CD4-positive, alpha-beta T cell (primary cell): ENCODE results near the gene NEK4. TPM values are rescaled to one million over a fixed set of nuclear protein-coding genes. Genes with fewer than 3 reads are reported as not detected.

Source experiments
- ATAC-seq: fragments of 200-7000 bp; cut with Tn5 transposase; one replicate; pipeline ENCODE4 v1.10.0; 2022; ENCODE audit warnings: mild to moderate bottlenecking; ENCODE audit not compliant: poor library complexity
- CTCF ChIA-PET: fragments of 350-600 bp; sonication (Branson Sonifier 250); formaldehyde crosslinking; loops from one replicate; lab custom pipeline; 2021; ENCODE audit warnings: antibody characterized with exemption, inconsistent platforms; lab: Charles Lee
- POLR2A ChIA-PET: fragments of 350-600 bp; sonication (Branson Sonifier 250); formaldehyde crosslinking; loops from one replicate; lab custom pipeline; 2021; ENCODE audit warnings: antibody characterized with exemption, inconsistent platforms; lab: Charles Lee
- DNase-seq, 14 experiments: peaks; one replicate each; pipeline ENCODE4 v3.0.0-alpha.2; 2013 to 2020; ENCODE audit warnings: mixed read lengths in 2 of 14
- H3K27ac ChIP-seq, 2 donors: one replicate each; pipeline versions ENCODE4 v1.5.1 to v1.7.0; 2013; ENCODE audit warnings: low read length in 2 of 2, low read depth in 1 of 2, mild to moderate bottlenecking in 1 of 2
- H3K27me3 ChIP-seq, 2 experiments: 1 replicate in 1 of 2; 2 replicates in 1 of 2; pipeline versions ENCODE4 v1.6.1 to v1.7.0; 2013; ENCODE audit warnings: low read length in 2 of 2, control low read depth in 1 of 2, mild to moderate bottlenecking in 1 of 2, moderate library complexity in 1 of 2; ENCODE audit not compliant: insufficient read depth in 2 of 2, control insufficient read depth in 1 of 2
- H3K36me3 ChIP-seq: one replicate; pipeline ENCODE4 v1.6.1; 2013; ENCODE audit warnings: low read length, control low read depth; ENCODE audit not compliant: insufficient read depth
- H3K4me1 ChIP-seq: one replicate; pipeline ENCODE4 v1.6.1; 2013; ENCODE audit warnings: low read length, control low read depth; ENCODE audit not compliant: insufficient read depth
- H3K4me3 ChIP-seq: one replicate; pipeline ENCODE4 v1.5.1; 2013; ENCODE audit warnings: mild to moderate bottlenecking, low read length, moderate library complexity
- H3K9me3 ChIP-seq, 2 experiments: 1 replicate in 1 of 2; 2 replicates in 1 of 2; pipeline versions ENCODE4 v1.6.1 to v1.7.0; 2013; ENCODE audit warnings: low read length in 2 of 2, mild to moderate bottlenecking in 2 of 2, control low read depth in 1 of 2, moderate library complexity in 1 of 2; ENCODE audit not compliant: control insufficient read depth in 1 of 2, insufficient read depth in 1 of 2
- H3K27ac Mint-ChIP-seq: one replicate; pipeline ENCODE4 v1.8.0; 2020; ENCODE audit warnings: mixed read lengths
- H3K27me3 Mint-ChIP-seq: one replicate; pipeline ENCODE4 v1.8.0; 2021; ENCODE audit warnings: mixed read lengths
- H3K36me3 Mint-ChIP-seq: one replicate; pipeline ENCODE4 v1.8.0; 2021; ENCODE audit warnings: low read depth, mixed read lengths
- H3K4me1 Mint-ChIP-seq: one replicate; pipeline ENCODE4 v1.8.0; 2021; ENCODE audit warnings: low read depth, mixed read lengths
- H3K4me3 Mint-ChIP-seq: one replicate; pipeline ENCODE4 v1.8.0; 2020; ENCODE audit warnings: mild to moderate bottlenecking, mixed read lengths
- H3K9me3 Mint-ChIP-seq: one replicate; pipeline ENCODE4 v1.8.0; 2020; ENCODE audit warnings: mixed read lengths
- CTCF ChIP-seq: fragments of 200-600 bp; IDR thresholded peaks from one replicate; pipeline ENCODE4 v1.8.0; 2022; ENCODE audit warnings: antibody characterized with exemption, mild to moderate bottlenecking
- intact Hi-C, 2 experiments: fragments of 100-400 bp; cut with DNase I in 1 of 2; cut with micrococcal nuclease in 1 of 2; formaldehyde crosslinking; loops; one replicate each; pipeline versions ENCODE4 v1.15.1 to v1.9.0; 2023 to 2025; cut with DNase I, micrococcal nuclease
- total RNA-seq, 174 experiments: library from RNA in 2 of 174; stranded (reverse) in 2 of 174; gene quantifications; one replicate each; pipeline ENCODE4 v1.2.3 and lab custom pipeline; 2021 to 2026

Gene NEK4
- total RNA-seq, 2 experiments from 2014 or later: 6.1 to 6.9 TPM

- H3K27ac Mint-ChIP-seq: no peak overlapping the region
- no peak overlapping the region for H3K4me3 Mint-ChIP-seq
- Histone ChIP-seq H3K4me1 (no peaks in the 10 kb centered on the region), H3K36me3 (no peaks in the 10 kb centered on the region), H3K4me3 (no peak overlapping the region), H3K27ac (no peak overlapping the region), H3K27me3 (no peaks in the 10 kb centered on the region), H3K9me3 (no peaks in the 10 kb centered on the region)
- no peak for DNase-seq
- H3K4me1 Mint-ChIP-seq: peaks cover 12% of the 10 kb centered on the region
- H3K36me3 Mint-ChIP-seq: no peaks in the 10 kb centered on the region
- ATAC-seq: no peak
- H3K9me3 Mint-ChIP-seq: no peaks in the 10 kb centered on the region
- no peaks in the 10 kb centered on the region for H3K27me3 Mint-ChIP-seq
- ChIA-PET CTCF (no interaction called here), POLR2A (no interaction called here)
- intact Hi-C loops: no loop called here
- no peak for TF ChIP-seq CTCF
These were observed 43.1 kb upstream of the NEK4 start for GRCh38 chr3:52813810-52814209.

- no peaks in the 10 kb centered on the region for H3K36me3 ChIP-seq
- ChIA-PET CTCF (interaction anchor here (1.8 kb wide), 1 partner anchor 11 kb away, joined by 4 read pairs; no protein-coding TSS in a partner anchor), POLR2A (interaction anchor here (0.9 kb wide), 1 partner anchor 13 kb away, joined by 3 read pairs; no protein-coding TSS in a partner anchor)
- DNase-seq (no peak), ATAC-seq (no peak)
- Mint-ChIP-seq H3K27ac (no peak overlapping the region), H3K27me3 (no peaks in the 10 kb centered on the region), H3K4me1 (peaks cover 12% of the 10 kb centered on the region), H3K4me3 (no peak overlapping the region), H3K36me3 (no peaks in the 10 kb centered on the region), H3K9me3 (no peaks in the 10 kb centered on the region)
- no peak overlapping the region for H3K27ac ChIP-seq
- H3K9me3 ChIP-seq: no peaks in the 10 kb centered on the region
- intact Hi-C loops: no loop called here
- H3K4me1 ChIP-seq: no peaks in the 10 kb centered on the region
- no peaks in the 10 kb centered on the region for H3K27me3 ChIP-seq
- no peak overlapping the region for H3K4me3 ChIP-seq
- TF ChIP-seq CTCF: no peak
These were observed 40.8 kb upstream of the NEK4 start for GRCh38 chr3:52811452-52812011.

- Histone ChIP-seq H3K36me3 (no peaks in the 10 kb centered on the region), H3K27ac (no peak overlapping the region), H3K9me3 (no peaks in the 10 kb centered on the region), H3K4me3 (no peak overlapping the region), H3K27me3 (no peaks in the 10 kb centered on the region), H3K4me1 (no peaks in the 10 kb centered on the region)
- ATAC-seq (no peak), DNase-seq (no peak)
- no peaks in the 10 kb centered on the region for H3K36me3 Mint-ChIP-seq
- no peak overlapping the region for H3K4me3 Mint-ChIP-seq
- H3K27ac Mint-ChIP-seq: no peak overlapping the region
- no peak for TF ChIP-seq CTCF
- no peaks in the 10 kb centered on the region for H3K9me3 Mint-ChIP-seq
- H3K4me1 Mint-ChIP-seq: peaks cover 12% of the 10 kb centered on the region
- intact Hi-C loops: no loop called here
- ChIA-PET POLR2A (interaction anchor here (0.9 kb wide), 1 partner anchor 14 kb away, joined by 3 read pairs; no protein-coding TSS in a partner anchor), CTCF (no interaction called here)
- no peaks in the 10 kb centered on the region for H3K27me3 Mint-ChIP-seq
These were observed 40.2 kb upstream of the NEK4 start for GRCh38 chr3:52810923-52811322.
